Kasumi-1 (cell line): ENCODE measurements around the gene MRPL9.
"Not testable (repeated sequence)": the region's sequence is repeated elsewhere in the genome, so short reads cannot be mapped to it uniquely, and the experiment has no call there.

Experiments used
- DNase-seq, 2 experiments: peaks; one replicate each; lab custom pipeline; 2025; lab: John Stamatoyannopoulos, UW

Gene MRPL9

GRCh38 chr1:151783796-151784195 is 20.5 kb upstream of the MRPL9 start:
- no peak for DNase-seq

- no peak for DNase-seq
Measured at GRCh38 chr1:151782741-151783140, 19.4 kb upstream of the MRPL9 start.

GRCh38 chr1:151782026-151782425 is 18.7 kb upstream of the MRPL9 start:
- DNase-seq = not testable (repeated sequence)

- not testable (repeated sequence) for DNase-seq
Measured at GRCh38 chr1:151780736-151781135, 17.4 kb upstream of the MRPL9 start.

- no peak for DNase-seq
Measured at GRCh38 chr1:151779852-151780251, 16.6 kb upstream of the MRPL9 start.

- no peak for DNase-seq
Measured at GRCh38 chr1:151777317-151777716, 14.0 kb upstream of the MRPL9 start.

- DNase-seq = no peak
Measured at GRCh38 chr1:151776665-151777062, 13.4 kb upstream of the MRPL9 start.

- DNase-seq = no peak
Measured at GRCh38 chr1:151775894-151776664, 12.8 kb upstream of the MRPL9 start.

- DNase-seq = no peak
Measured at GRCh38 chr1:151774256-151774922, 11.1 kb upstream of the MRPL9 start.

GRCh38 chr1:151773702-151774101 is 10.4 kb upstream of the MRPL9 start:
- DNase-seq = no peak

- DNase-seq = not testable (repeated sequence)
Measured at GRCh38 chr1:151769270-151769669, 6.0 kb upstream of the MRPL9 start.

GRCh38 chr1:151768351-151769066 is 5.2 kb upstream of the MRPL9 start:
- not testable (repeated sequence) for DNase-seq

GRCh38 chr1:151763990-151764389 is 694 bp upstream of the MRPL9 start:
- DNase-seq = no peak

- DNase-seq = no peak
Measured at GRCh38 chr1:151760597-151761385, 2.5 kb downstream of the MRPL9 start.

- no peak for DNase-seq
Measured at GRCh38 chr1:151759241-151759640, 4.1 kb downstream of the MRPL9 start.

GRCh38 chr1:151756291-151756690 is 7.0 kb downstream of the MRPL9 start:
- DNase-seq = no peak

- no peak for DNase-seq
Measured at GRCh38 chr1:151741516-151741915, 21.8 kb downstream of the MRPL9 start.

- DNase-seq = no peak
Measured at GRCh38 chr1:151739590-151740355, 23.5 kb downstream of the MRPL9 start.

- DNase-seq = no peak
Measured at GRCh38 chr1:151737479-151737878, 25.8 kb downstream of the MRPL9 start.

- no peak for DNase-seq
Measured at GRCh38 chr1:151737026-151737425, 26.3 kb downstream of the MRPL9 start.

- not testable (repeated sequence) for DNase-seq
Measured at GRCh38 chr1:151733995-151734394, 29.3 kb downstream of the MRPL9 start.
